GM12873 (cell line): ENCODE measurements around the gene PELO.

Experiments used
- CTCF ChIP-seq: IDR thresholded peaks from 2 replicates; pipeline ENCODE4 v1.5.1; 2012; ENCODE audit warnings: low read depth, mild to moderate bottlenecking, moderate library complexity, low read length, control low read depth; ENCODE audit not compliant: insufficient read depth; ENCODE audit errors: missing control alignments

The PELO gene

GRCh38 chr5:52830650-52831049, 42.9 kb downstream of the PELO start:
- TF ChIP-seq CTCF: no peak

- TF ChIP-seq CTCF: no peak
These were observed 44.2 kb downstream of the PELO start for GRCh38 chr5:52831786-52832511.

GRCh38 chr5:52834320-52834719, 46.6 kb downstream of the PELO start:
- TF ChIP-seq CTCF: no peak

GRCh38 chr5:52837068-52837467, 49.4 kb downstream of the PELO start:
- no peak for TF ChIP-seq CTCF
